K562 (cell line): ENCODE measurements around the gene FTH1. TPM values are rescaled to one million over a fixed set of nuclear protein-coding genes. Genes with fewer than 3 reads are reported as not detected.
A peak's percentile ranks its signal among the peaks of the same experiment; 100 is the strongest.

Experiments used
- ESRRA ChIP-seq: fragments of 450-650 bp; IDR thresholded peaks from 2 replicates; pipeline ENCODE4 v1.6.1; 2014; ENCODE audit warnings: low read depth, mild to moderate bottlenecking, moderate library complexity, borderline replicate concordance
- FIP1L1 ChIP-seq: fragments of 200-400 bp; formaldehyde crosslinking; IDR thresholded peaks from 2 replicates; pipeline ENCODE4 v1.6.1; 2018; ENCODE audit warnings: mild to moderate bottlenecking, low read depth, low read length; ENCODE audit not compliant: poor library complexity, severe bottlenecking
- FOSL1 ChIP-seq: fragments of 200-800 bp; sonication (Bioruptor generic); conservative IDR thresholded peaks from 2 replicates; pipeline ENCODE4 v1.6.1; 2016; ENCODE audit warnings: missing genetic modification characterization, missing compliant biosample characterization
- FOXA1 ChIP-seq: fragments of 450-650 bp; IDR thresholded peaks from 2 replicates; pipeline ENCODE4 v1.6.1; 2016; ENCODE audit warnings: mild to moderate bottlenecking, borderline replicate concordance
- FOXJ2 ChIP-seq: fragments of 200-800 bp; sonication (Bioruptor generic); IDR thresholded peaks from 2 replicates; pipeline ENCODE4 v1.6.1; 2016; ENCODE audit warnings: missing genetic modification characterization, missing compliant biosample characterization
- MAFF ChIP-seq: IDR thresholded peaks from 2 replicates; pipeline ENCODE4 v1.6.1; 2012; ENCODE audit warnings: low read length, improper control_type of control experiment
- NEUROD1 ChIP-seq: fragments of 150-350 bp; IDR thresholded peaks from 2 replicates; pipeline ENCODE4 v1.6.1; 2014; ENCODE audit warnings: borderline replicate concordance, low read length, low read depth; ENCODE audit not compliant: partially characterized antibody
- NFRKB ChIP-seq: fragments of 450-650 bp; IDR thresholded peaks from 2 replicates; pipeline ENCODE4 v1.6.1; 2016; ENCODE audit warnings: low read depth
- OTX1 ChIP-seq: fragments of 450-650 bp; formaldehyde crosslinking; IDR thresholded peaks from 2 replicates; pipeline ENCODE4 v1.4.0; 2022; ENCODE audit warnings: mild to moderate bottlenecking
- RAD51 ChIP-seq: fragments of 450-650 bp; IDR thresholded peaks from 2 replicates; pipeline ENCODE4 v1.7.1; 2016; ENCODE audit warnings: low read depth, mild to moderate bottlenecking, borderline replicate concordance
- SIX5 ChIP-seq, 2 experiments: IDR thresholded peaks; 2 replicates each; pipeline ENCODE4 v1.6.1; 2011; ENCODE audit warnings: low read length in 2 of 2, borderline replicate concordance in 1 of 2, low read depth in 1 of 2, mild to moderate bottlenecking in 1 of 2, moderate library complexity in 1 of 2; ENCODE audit not compliant: insufficient read depth in 1 of 2
- TCF7 ChIP-seq: sonication (generic); IDR thresholded peaks from 2 replicates; pipeline ENCODE4 v1.6.1; 2016; ENCODE audit warnings: antibody characterized with exemption, borderline replicate concordance
- TCFL5 ChIP-seq: fragments of 250-450 bp; sonication (Bioruptor Pico); conservative IDR thresholded peaks from 2 replicates; pipeline ENCODE4 v1.6.1; 2021; ENCODE audit warnings: mild to moderate bottlenecking, moderate library complexity, matching md5 sums
- ZNF239 ChIP-seq: fragments of 250-450 bp; sonication (Bioruptor Pico); IDR thresholded peaks from 2 replicates; pipeline ENCODE4 v1.4.0; 2020; ENCODE audit warnings: mild to moderate bottlenecking
- ZNF408 ChIP-seq: fragments of 250-450 bp; sonication (Bioruptor Pico); IDR thresholded peaks from 2 replicates; pipeline ENCODE4 v1.4.0; 2020; ENCODE audit warnings: low read depth, mild to moderate bottlenecking, moderate library complexity
- ZNF436 ChIP-seq: fragments of 250-450, 450-650 bp; sonication (Bioruptor Pico); formaldehyde crosslinking; IDR thresholded peaks from 2 replicates; pipeline ENCODE4 v1.7.0; 2020; ENCODE audit warnings: mild to moderate bottlenecking
- ZNF764 ChIP-seq: fragments of 250-450 bp; sonication (Bioruptor Pico); IDR thresholded peaks from 2 replicates; pipeline ENCODE4 v1.4.0; 2020; ENCODE audit warnings: low read depth, mild to moderate bottlenecking, moderate library complexity
- ZNF77 ChIP-seq: fragments of 250-450 bp; sonication (Bioruptor Pico); IDR thresholded peaks from 2 replicates; pipeline ENCODE4 v1.5.0; 2020
- ZNF785 ChIP-seq: fragments of 250-450 bp; sonication (Bioruptor Pico); IDR thresholded peaks from 2 replicates; pipeline ENCODE4 v1.4.0; 2020; ENCODE audit warnings: mild to moderate bottlenecking
- polyA plus RNA-seq, 8 experiments: library from polyadenylated mRNA; depleted of rRNA in 4 of 8; stranded (reverse) in 5 of 8; unstranded in 3 of 8; fragments of >200 nt; fragmentation: Nextera tagmentation in 2 of 8; fragmentation: Illumina TruSeq in 1 of 8; extraction: Ambion mirVana in 2 of 8; extraction: Trizol in 1 of 8; gene quantifications; 2 replicates each; pipeline versions ENCODE4 v1.2.1 to v1.2.3, GENCODE V29; 2011 to 2014; ENCODE audit warnings: inconsistent platforms in 1 of 8, missing spikeins in 1 of 8
- total RNA-seq, 7 experiments: library from RNA; depleted of rRNA in 6 of 7; stranded (reverse); fragments of >200 nt in 6 of 7; fragmentation: Illumina TruSeq in 2 of 7; extraction: Trizol in 2 of 7; gene quantifications; 2 replicates each; pipeline versions ENCODE4 v1.2.1 to v1.2.3, GENCODE V29; 2011 to 2021; ENCODE audit warnings: low replicate concordance in 1 of 7
- TF ChIP-seq, protein P1 (sequence below): sonication (generic); formaldehyde crosslinking; IDR thresholded peaks from 2 replicates; pipeline ENCODE4 v1.8.0; 2023; ENCODE audit warnings: mild to moderate bottlenecking, missing genetic modification reagents
- TF ChIP-seq, protein P2 (sequence below): fragments of 450-650 bp; IDR thresholded peaks from 2 replicates; pipeline ENCODE4 v1.6.1; 2017; ENCODE audit warnings: mild to moderate bottlenecking, moderate library complexity
- TF ChIP-seq, protein P3 (sequence below): sonication (generic); formaldehyde crosslinking; IDR thresholded peaks from 2 replicates; pipeline ENCODE4 v1.8.0; 2022; ENCODE audit warnings: missing genetic modification reagents, mild to moderate bottlenecking, moderate library complexity, borderline replicate concordance
- TF ChIP-seq, protein P4 (sequence below): fragments of 450-650 bp; formaldehyde crosslinking; IDR thresholded peaks from 2 replicates; pipeline ENCODE4 v1.4.0; 2020; ENCODE audit warnings: mild to moderate bottlenecking

The FTH1 gene
- total and polyA plus RNA-seq, 9 of the 15 experiments (the other 6 are each of a cell fraction or from before 2014, with no cell fraction given): 370 to 3,146 (median 802) TPM

DNA sequence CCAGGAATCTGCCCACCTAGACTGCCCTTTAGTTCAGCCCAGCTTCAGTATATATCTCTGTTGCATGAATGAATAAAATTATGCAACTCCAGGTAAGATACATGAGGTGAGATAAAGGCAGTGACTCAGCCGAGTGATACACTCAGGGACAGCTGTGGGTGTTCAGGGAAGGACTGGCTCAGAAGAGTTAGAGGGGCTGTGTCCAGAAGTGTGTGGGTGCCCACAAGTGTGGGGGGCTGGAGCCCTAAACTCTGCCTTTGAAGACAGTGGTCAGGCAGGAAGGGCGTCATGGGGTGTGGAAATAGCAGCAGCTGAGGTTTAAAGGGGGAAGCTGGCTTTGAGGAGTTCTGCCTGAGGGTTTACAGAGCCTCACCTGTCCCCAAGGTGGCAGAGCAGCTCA lies 8.3 kb downstream of the FTH1 start (continued):
- no peak for TF ChIP-seq TCF7
- TF ChIP-seq ZNF239 (CRISPR knock-in tag): no peak
- TF ChIP-seq NEUROD1: no peak
- TF ChIP-seq TCFL5 (CRISPR knock-in tag): no peak
- TF ChIP-seq NFRKB: no peak
- no peak for TF ChIP-seq FIP1L1
- TF ChIP-seq ZNF785: no peak
- TF ChIP-seq ZNF764 (CRISPR knock-in tag): no peak
- TF ChIP-seq FOXA1: no peak
- TF ChIP-seq, protein P1, sequence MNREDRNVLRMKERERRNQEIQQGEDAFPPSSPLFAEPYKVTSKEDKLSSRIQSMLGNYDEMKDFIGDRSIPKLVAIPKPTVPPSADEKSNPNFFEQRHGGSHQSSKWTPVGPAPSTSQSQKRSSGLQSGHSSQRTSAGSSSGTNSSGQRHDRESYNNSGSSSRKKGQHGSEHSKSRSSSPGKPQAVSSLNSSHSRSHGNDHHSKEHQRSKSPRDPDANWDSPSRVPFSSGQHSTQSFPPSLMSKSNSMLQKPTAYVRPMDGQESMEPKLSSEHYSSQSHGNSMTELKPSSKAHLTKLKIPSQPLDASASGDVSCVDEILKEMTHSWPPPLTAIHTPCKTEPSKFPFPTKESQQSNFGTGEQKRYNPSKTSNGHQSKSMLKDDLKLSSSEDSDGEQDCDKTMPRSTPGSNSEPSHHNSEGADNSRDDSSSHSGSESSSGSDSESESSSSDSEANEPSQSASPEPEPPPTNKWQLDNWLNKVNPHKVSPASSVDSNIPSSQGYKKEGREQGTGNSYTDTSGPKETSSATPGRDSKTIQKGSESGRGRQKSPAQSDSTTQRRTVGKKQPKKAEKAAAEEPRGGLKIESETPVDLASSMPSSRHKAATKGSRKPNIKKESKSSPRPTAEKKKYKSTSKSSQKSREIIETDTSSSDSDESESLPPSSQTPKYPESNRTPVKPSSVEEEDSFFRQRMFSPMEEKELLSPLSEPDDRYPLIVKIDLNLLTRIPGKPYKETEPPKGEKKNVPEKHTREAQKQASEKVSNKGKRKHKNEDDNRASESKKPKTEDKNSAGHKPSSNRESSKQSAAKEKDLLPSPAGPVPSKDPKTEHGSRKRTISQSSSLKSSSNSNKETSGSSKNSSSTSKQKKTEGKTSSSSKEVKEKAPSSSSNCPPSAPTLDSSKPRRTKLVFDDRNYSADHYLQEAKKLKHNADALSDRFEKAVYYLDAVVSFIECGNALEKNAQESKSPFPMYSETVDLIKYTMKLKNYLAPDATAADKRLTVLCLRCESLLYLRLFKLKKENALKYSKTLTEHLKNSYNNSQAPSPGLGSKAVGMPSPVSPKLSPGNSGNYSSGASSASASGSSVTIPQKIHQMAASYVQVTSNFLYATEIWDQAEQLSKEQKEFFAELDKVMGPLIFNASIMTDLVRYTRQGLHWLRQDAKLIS: no peak
- no peak for TF ChIP-seq ZNF436
- TF ChIP-seq MAFF: no peak
- TF ChIP-seq ZNF77 (CRISPR knock-in tag): no peak
- no peak for TF ChIP-seq RAD51
- TF ChIP-seq SIX5 (IDR thresholded peaks at IDR 0.05; ENCODE audit: borderline replicate concordance in 1 of 2, insufficient read depth in 1 of 2, low read depth in 1 of 2, low read length in 2 of 2): no peak
- peak; percentile 62; the same call in 1 of the 2 replicates for TF ChIP-seq FOSL1 (tag)
- no peak for TF ChIP-seq OTX1 (CRISPR knock-in tag)
- TF ChIP-seq, protein P2, sequence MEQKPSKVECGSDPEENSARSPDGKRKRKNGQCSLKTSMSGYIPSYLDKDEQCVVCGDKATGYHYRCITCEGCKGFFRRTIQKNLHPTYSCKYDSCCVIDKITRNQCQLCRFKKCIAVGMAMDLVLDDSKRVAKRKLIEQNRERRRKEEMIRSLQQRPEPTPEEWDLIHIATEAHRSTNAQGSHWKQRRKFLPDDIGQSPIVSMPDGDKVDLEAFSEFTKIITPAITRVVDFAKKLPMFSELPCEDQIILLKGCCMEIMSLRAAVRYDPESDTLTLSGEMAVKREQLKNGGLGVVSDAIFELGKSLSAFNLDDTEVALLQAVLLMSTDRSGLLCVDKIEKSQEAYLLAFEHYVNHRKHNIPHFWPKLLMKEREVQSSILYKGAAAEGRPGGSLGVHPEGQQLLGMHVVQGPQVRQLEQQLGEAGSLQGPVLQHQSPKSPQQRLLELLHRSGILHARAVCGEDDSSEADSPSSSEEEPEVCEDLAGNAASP: no peak
- no peak for TF ChIP-seq FOXJ2 (tag)
- no peak for TF ChIP-seq ESRRA
- no peak for TF ChIP-seq ZNF408 (CRISPR knock-in tag)
- TF ChIP-seq, protein P3, sequence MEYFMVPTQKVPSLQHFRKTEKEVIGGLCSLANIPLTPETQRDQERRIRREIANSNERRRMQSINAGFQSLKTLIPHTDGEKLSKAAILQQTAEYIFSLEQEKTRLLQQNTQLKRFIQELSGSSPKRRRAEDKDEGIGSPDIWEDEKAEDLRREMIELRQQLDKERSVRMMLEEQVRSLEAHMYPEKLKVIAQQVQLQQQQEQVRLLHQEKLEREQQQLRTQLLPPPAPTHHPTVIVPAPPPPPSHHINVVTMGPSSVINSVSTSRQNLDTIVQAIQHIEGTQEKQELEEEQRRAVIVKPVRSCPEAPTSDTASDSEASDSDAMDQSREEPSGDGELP: peak; percentile 48; the same call in 1 of the 2 replicates
- TF ChIP-seq, protein P4, sequence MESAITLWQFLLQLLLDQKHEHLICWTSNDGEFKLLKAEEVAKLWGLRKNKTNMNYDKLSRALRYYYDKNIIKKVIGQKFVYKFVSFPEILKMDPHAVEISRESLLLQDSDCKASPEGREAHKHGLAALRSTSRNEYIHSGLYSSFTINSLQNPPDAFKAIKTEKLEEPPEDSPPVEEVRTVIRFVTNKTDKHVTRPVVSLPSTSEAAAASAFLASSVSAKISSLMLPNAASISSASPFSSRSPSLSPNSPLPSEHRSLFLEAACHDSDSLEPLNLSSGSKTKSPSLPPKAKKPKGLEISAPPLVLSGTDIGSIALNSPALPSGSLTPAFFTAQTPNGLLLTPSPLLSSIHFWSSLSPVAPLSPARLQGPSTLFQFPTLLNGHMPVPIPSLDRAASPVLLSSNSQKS (CRISPR knock-in tag): no peak
